MG63 (cell line): Measurements from ENCODE around the gene RIPOR1. TPM values are rescaled to one million over a fixed set of nuclear protein-coding genes. Genes with fewer than 3 reads are reported as not detected.
"Not testable (repeated sequence)": the region's sequence is repeated elsewhere in the genome, so short reads cannot be mapped to it uniquely, and the experiment has no call there.

ENCODE experiments used
- DNase-seq: peaks from one replicate; pipeline ENCODE4 v3.0.0-alpha.2; 2020
- H3K27me3 ChIP-seq: fragments of 250-450 bp; sonication (Bioruptor Pico); 2 replicates; pipeline ENCODE4 v1.5.1; 2020; ENCODE audit warnings: mild to moderate bottlenecking, moderate library complexity
- H3K36me3 ChIP-seq: fragments of 250-450 bp; sonication (Bioruptor Pico); 2 replicates; pipeline ENCODE4 v1.5.1; 2020; ENCODE audit warnings: mild to moderate bottlenecking, moderate library complexity
- H3K4me3 ChIP-seq: fragments of 250-450 bp; sonication (Bioruptor Pico); 2 replicates; pipeline ENCODE4 v1.5.1; 2020; ENCODE audit warnings: mild to moderate bottlenecking, moderate library complexity
- H3K9me3 ChIP-seq: fragments of 250-450 bp; sonication (Bioruptor Pico); 2 replicates; pipeline ENCODE4 v1.5.1; 2020; ENCODE audit warnings: mild to moderate bottlenecking, moderate library complexity
- total RNA-seq: library from RNA; depleted of rRNA; stranded (reverse); fragments of >200 nt; shearing (Covaris generic); gene quantifications from 2 replicates; pipeline ENCODE4 v1.2.3, GENCODE V29; 2014; ENCODE audit warnings: low replicate concordance

The RIPOR1 gene
- total RNA-seq, 1 experiment from 2014 or later: 5.0 TPM

- not testable (repeated sequence) for H3K4me3 ChIP-seq, H3K9me3 ChIP-seq, H3K27me3 ChIP-seq, H3K36me3 ChIP-seq, DNase-seq
Measured at GRCh38 chr16:67513892-67514291, 14.7 kb upstream of the RIPOR1 start.

GRCh38 chr16:67514382-67514828 lies 14.2 kb upstream of the RIPOR1 start:
- peak; percentile 53 for DNase-seq
- no peaks in the 10 kb centered on the region for H3K27me3 ChIP-seq
- H3K36me3 ChIP-seq: no peaks in the 10 kb centered on the region
- no peak overlapping the region for H3K4me3 ChIP-seq
- H3K9me3 ChIP-seq: no peaks in the 10 kb centered on the region

- Histone ChIP-seq H3K27me3 (no peaks in the 10 kb centered on the region), H3K4me3 (no peak overlapping the region), H3K36me3 (no peaks in the 10 kb centered on the region), H3K9me3 (no peaks in the 10 kb centered on the region)
- DNase-seq: no peak
Measured at GRCh38 chr16:67516296-67517154, 12.1 kb upstream of the RIPOR1 start.

GRCh38 chr16:67517155-67517445 lies 11.5 kb upstream of the RIPOR1 start:
- no peaks in the 10 kb centered on the region for H3K27me3 ChIP-seq
- no peak for DNase-seq
- no peak overlapping the region for H3K4me3 ChIP-seq
- no peaks in the 10 kb centered on the region for H3K9me3 ChIP-seq
- H3K36me3 ChIP-seq: no peaks in the 10 kb centered on the region

- Histone ChIP-seq H3K27me3 (no peaks in the 10 kb centered on the region), H3K9me3 (no peaks in the 10 kb centered on the region), H3K36me3 (no peaks in the 10 kb centered on the region), H3K4me3 (no peak overlapping the region)
- DNase-seq: no peak
Measured at GRCh38 chr16:67517661-67518423, 10.8 kb upstream of the RIPOR1 start.

- no peak overlapping the region for H3K4me3 ChIP-seq
- H3K36me3 ChIP-seq: no peaks in the 10 kb centered on the region
- no peak for DNase-seq
- H3K9me3 ChIP-seq: no peaks in the 10 kb centered on the region
- H3K27me3 ChIP-seq: no peaks in the 10 kb centered on the region
Measured at GRCh38 chr16:67518676-67519075, 10.0 kb upstream of the RIPOR1 start.

GRCh38 chr16:67519242-67519641 lies 9.4 kb upstream of the RIPOR1 start:
- no peaks in the 10 kb centered on the region for H3K27me3 ChIP-seq
- H3K9me3 ChIP-seq: no peaks in the 10 kb centered on the region
- no peak overlapping the region for H3K4me3 ChIP-seq
- no peak for DNase-seq
- no peaks in the 10 kb centered on the region for H3K36me3 ChIP-seq

- H3K9me3 ChIP-seq: no peaks in the 10 kb centered on the region
- DNase-seq: peak; percentile 81
Measured at GRCh38 chr16:67521095-67521804, 7.4 kb upstream of the RIPOR1 start.

GRCh38 chr16:67525176-67525860 lies 3.3 kb upstream of the RIPOR1 start:
- DNase-seq: no peak

More at GRCh38 chr16:67521095-67521804, 7.4 kb upstream of the RIPOR1 start:
- no peaks in the 10 kb centered on the region for H3K27me3 ChIP-seq
- peak overlapping the region; percentile 53 for H3K4me3 ChIP-seq
- H3K36me3 ChIP-seq: no peaks in the 10 kb centered on the region

GRCh38 chr16:67526149-67526791 lies 2.4 kb upstream of the RIPOR1 start:
- DNase-seq: no peak
- no peaks in the 10 kb centered on the region for H3K27me3 ChIP-seq
- no peak overlapping the region for H3K4me3 ChIP-seq
- H3K36me3 ChIP-seq: no peaks in the 10 kb centered on the region
- no peaks in the 10 kb centered on the region for H3K9me3 ChIP-seq

More at GRCh38 chr16:67525176-67525860, 3.3 kb upstream of the RIPOR1 start:
- H3K27me3 ChIP-seq: no peaks in the 10 kb centered on the region
- H3K9me3 ChIP-seq: no peaks in the 10 kb centered on the region
- H3K36me3 ChIP-seq: no peaks in the 10 kb centered on the region
- no peak overlapping the region for H3K4me3 ChIP-seq

GRCh38 chr16:67528870-67529581 lies 397 bp downstream of the RIPOR1 start:
- Histone ChIP-seq H3K9me3 (no peaks in the 10 kb centered on the region), H3K36me3 (no peaks in the 10 kb centered on the region), H3K27me3 (no peaks in the 10 kb centered on the region), H3K4me3 (peak overlapping the region; percentile 71)
- peak; percentile 48 for DNase-seq

- Histone ChIP-seq H3K4me3 (peak overlapping the region; percentile 71), H3K27me3 (no peaks in the 10 kb centered on the region), H3K36me3 (no peaks in the 10 kb centered on the region; the same call in 1 of the 2 replicates), H3K9me3 (no peaks in the 10 kb centered on the region)
- peak; percentile 31 for DNase-seq
Measured at GRCh38 chr16:67529582-67530012, 968 bp downstream of the RIPOR1 start.

GRCh38 chr16:67530013-67530939 lies 1.6 kb downstream of the RIPOR1 start:
- DNase-seq: peak; percentile 77
- H3K4me3 ChIP-seq: peak overlapping the region; percentile 71
- H3K9me3 ChIP-seq: no peaks in the 10 kb centered on the region
- no peaks in the 10 kb centered on the region; the same call in 1 of the 2 replicates for H3K36me3 ChIP-seq
- no peaks in the 10 kb centered on the region for H3K27me3 ChIP-seq

GRCh38 chr16:67531247-67531646 lies 2.6 kb downstream of the RIPOR1 start:
- Histone ChIP-seq H3K27me3 (no peaks in the 10 kb centered on the region), H3K9me3 (no peaks in the 10 kb centered on the region), H3K36me3 (no peaks in the 10 kb centered on the region; the same call in 1 of the 2 replicates), H3K4me3 (no peak overlapping the region)
- DNase-seq: no peak
